ENCODE data around the gene SLIT1.
A peak's percentile ranks its signal among the peaks of the same experiment; 100 is the strongest.

SLIT1 gene

DNA sequence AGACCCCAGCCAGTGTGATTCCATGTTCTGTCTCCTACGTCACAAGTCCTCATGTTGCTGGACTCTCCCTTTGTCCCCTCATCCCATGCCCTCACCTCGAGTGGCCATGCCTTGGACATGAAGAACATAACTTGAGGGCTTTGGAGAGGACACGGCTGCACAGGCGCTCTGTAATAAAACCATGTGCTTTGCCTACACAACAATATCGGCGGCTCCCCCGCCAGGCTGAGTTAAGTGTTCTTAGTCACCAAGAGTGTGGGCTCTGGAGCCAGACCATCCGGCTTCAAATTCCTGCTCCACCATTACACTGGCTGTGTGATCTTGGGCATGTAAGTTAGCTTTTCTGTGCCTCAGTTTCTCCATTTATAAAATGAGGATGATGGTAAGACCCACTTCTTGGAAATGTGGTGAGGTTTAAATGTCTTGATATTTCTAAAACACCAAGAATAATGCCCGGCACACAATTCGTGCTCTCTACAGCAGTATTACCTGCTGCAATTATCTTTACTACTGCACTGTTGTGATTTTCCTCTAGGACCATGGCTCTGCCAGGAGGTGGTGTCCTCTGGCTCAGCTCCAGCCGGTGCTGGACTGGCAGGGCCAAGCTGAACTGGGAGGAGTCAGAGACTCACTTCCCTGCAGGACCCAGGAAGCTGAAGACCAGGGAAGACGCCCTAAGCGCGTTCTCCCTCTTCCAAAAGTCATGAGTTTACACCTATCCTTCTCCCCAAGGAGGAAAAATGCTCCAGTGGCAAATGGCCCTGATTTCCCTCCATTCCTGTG lies 15.7 kb downstream of the SLIT1 start:
- DNase-seq: peak; percentile 48

DNA sequence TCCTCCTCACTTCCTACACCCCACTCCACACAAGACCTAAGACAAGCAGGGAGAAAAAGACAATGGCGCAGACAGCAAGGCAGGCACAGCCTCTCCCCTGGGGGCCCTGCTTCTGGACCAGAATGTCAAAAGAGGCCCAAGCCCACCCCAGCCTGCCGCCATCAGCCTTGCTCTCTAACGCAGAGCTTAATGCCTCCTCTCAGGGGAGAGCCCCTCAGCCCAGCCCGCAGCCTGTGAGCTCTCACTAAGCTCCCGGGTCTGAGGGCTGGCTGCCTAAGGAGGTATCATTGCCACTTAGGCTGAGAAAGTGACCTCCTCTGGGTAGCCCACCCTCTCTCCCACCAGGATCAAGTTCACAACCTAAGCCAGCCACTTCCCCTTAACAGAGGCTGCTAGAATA lies 16.7 kb downstream of the SLIT1 start:
- DNase-seq: no peak

DNA sequence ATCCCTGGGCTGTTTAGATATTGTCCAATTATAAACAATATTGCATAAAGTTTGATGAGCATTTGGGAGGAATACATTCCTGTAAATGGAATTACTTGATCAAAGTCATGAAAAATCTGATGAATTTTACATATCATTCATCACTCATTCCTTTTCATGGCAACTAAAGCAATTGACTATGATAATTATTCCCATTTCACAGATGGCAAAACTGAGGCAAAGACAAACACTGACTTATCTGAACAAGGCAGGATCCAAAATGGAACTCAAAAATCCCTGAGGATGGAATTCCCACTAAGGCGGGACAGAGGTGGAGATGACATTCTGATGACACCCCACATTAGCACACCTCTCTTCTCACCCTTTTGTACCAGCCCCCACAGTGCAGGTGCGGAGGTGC lies 17.1 kb downstream of the SLIT1 start:
- no peak for DNase-seq

DNA sequence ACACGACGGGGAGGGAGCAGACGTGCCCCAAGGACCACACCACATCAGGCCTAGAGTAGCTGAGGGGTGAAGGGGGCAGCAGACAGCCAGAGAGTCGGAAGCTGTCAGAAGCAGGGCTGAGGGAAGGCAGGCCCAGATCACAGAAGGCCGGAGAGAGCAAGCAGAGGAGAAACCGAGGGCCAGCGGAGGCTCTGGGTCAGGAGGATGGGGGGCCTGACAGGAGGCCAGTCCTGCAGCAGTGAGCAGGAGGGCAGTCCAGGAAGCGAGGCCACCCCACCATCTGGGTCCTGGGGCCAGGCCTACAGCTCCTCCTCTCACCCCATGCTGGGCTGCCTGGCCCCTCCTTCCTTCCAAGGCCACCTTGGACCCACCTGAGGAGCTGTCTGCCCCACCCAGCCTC lies 20.3 kb downstream of the SLIT1 start:
- DNase-seq: no peak

DNA sequence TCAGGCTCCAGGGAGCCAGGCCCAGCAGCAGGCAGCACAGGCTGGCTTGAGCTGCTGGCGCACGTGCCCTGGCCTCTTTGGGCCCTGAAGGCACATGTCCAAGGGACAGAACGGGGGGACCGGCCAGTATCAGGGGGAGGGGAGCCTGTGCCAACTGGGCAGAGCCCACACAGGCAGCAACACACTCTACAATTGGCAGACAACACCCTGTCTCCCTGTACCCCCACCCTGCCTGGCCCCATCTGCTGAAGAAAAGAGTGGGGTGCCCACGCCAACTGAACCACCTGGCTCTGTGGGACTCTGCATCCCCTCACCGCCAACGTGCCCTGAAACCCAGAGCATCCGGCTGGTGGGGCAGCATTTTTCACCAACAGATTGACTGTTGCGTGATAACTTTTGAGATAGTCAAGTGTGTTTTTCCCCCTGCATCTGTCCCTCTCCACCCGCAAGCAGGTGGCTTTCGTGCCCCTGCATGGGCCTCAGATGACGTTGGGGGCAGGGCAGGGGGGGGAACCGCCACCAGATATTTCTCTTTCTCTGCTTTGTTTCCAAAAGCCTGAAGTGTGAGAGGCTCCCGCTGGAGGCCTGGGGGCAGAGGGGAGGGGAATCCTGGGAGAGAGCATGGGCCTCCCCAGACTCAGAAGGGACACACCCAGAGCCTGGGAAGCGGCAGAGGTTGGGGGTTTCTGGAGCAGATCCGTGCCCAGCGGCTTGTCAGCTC lies 21.8 kb downstream of the SLIT1 start:
- no peak for DNase-seq

DNA sequence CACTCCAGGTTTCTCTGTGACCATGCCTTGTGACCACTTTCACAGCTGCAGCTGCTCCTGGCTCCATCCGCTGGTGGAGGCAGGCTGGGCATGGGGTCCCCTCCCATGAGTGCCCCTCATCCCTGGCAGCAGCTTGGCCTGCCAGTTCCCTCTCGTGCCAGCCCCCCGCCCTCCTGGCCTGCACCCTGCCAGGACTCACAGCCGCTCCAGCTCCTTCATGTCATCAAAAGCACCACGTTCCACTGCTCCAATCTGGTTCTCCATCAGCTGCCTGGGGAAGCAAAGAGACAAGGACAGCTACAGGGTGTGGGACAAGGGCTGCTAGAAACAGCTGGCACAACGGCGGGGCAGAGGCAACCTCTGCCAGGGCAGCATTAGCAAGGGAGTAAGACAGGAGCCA lies 22.6 kb downstream of the SLIT1 start:
- no peak for DNase-seq

DNA sequence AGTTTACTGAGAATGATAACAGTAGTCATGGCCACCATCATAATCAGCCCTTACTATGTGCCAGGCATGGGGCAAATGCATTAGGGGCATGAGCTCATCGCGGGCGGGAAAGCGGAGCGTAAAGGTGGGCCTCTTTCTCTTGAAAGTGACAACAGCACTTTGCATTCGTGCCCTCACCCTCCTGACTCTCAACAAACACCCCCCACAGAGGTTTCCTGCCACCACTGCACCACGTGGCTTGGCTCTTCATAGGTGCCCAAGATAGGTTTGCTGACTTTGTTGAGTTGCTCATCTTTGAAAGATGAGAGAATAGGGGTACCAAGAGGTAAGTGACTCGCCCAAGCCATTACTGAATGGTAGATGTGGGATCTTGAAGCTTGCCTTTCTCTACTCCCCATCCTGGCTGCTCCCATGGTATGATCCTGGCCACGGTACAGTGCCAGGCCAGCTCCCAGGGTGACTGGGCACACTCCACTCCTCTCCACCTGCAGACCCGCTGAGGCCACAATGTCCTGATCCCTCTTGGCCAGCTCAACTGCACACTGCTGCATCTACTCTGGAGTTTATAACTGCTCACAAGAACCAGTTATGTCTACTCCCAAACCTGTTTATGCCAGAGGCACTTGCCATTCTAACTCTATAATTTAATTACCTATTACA lies 26.0 kb downstream of the SLIT1 start:
- DNase-seq: no peak

DNA sequence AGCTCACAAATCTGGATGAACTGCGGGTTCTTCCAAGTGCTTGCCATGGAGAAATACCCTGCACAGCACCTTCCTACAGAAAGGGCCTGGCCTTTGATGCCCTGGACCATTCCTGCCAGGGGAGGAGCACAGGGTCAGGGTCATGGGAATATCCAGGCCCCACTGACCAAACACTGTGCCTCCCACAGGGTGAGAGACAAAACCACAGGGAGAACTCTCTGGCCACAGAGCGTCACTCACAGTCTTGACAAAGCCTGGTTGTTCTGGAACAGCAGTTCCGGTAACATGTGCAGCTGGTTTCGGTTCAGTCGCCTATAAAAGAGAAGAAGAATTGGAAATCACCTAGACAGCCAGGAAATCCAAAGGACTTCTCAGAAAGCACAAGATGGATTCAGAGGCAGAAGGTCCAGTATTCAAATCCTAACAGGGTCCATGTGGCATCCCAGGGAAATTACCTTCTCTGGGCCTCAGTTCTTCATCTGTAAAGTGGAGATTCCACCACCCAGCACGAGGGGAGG lies 28.1 kb downstream of the SLIT1 start:
- no peak for DNase-seq

DNA sequence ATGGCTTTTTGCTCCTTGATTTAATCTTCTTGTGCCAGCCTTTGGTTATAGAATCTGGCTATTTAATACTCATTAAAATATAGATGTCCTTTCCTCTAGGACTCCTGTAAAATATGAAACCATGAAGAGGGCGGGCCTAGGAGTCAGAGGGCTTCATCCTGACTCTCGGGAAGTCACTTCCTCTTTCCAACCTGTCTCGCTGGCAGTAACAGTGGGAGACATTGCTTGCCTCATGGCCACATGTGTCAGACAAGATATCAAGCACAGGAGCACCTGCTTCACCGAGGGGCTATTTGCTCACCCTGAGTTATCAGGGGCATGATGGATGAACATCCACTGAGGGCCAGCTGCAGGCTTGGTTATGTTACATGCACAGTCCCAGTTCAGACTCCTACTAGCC lies 31.0 kb downstream of the SLIT1 start:
- no peak for DNase-seq

DNA sequence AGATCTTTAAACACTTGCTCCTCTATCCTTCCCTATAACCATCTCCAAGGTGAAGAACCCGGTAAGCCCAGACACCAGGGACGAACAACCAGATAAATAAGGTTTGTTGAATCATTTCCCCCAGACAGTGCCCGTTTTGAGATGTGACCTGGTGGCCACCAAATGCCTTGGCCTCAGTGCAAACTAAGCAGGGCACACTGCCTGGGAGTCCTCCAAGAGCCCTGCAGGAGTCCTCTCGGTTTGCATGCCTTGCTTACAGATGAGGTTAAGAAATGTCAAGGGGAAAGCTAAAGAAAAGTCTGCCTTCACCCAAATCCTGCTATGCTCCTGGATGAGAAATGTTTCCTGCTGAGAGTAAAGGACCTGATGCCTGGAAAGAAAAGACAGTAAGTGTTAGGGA lies 31.6 kb downstream of the SLIT1 start:
- peak; percentile 42 for DNase-seq

DNA sequence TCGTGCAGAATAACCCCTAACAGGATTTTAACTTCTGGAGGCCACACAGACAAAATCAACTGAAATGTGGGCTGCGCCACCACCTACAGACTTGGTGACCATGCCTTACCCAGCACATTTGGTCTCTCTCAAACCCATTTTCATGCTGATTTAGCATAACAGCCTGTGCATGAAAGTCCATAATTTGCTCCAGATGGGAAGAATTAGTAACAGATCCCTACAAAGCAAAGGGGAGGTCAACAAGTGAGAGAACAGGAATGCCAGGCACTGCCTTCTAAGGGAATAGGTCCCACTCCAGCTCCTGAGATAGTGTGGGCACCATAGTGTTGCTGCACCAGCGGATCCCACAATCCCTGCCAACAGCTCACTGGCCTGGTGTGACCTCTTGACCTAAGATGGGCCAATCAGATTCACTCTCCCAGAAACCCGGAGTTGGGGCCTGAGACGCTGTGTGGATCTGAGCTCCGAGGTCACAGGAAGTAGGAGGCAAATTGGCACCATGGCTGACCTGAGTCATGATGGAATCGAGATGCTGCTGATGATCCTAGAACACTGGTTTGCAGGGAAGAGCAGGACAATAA lies 32.4 kb downstream of the SLIT1 start:
- DNase-seq: no peak

DNA sequence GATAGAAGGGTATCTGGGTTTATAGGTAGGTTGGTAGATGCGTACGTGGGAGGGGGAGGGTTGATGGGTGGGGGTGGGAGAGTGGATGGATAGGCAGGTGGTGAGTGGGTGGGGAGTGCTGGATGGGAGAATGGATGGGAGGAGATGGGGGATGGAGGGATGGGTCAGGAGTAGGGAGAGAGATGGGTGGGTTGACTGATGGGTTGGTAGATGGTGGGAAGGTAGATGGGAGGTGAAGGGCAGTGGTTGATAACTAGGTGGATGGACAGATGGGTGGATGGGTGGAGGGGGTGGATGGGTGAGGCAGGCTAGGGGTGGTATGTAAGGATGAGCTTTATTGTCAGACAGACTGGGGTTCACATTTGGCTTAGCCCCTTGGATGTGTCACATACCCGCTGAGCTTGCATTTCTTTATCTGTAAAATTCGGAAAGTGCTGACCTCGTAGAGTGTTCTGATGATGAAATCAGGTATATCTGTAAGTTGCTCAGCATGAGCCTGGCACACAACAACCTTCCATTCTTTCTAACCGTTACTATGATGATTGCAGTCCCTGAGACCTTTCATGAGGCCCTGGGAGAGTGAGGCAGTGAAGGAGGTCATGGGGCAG lies 34.3 kb downstream of the SLIT1 start:
- DNase-seq: no peak

DNA sequence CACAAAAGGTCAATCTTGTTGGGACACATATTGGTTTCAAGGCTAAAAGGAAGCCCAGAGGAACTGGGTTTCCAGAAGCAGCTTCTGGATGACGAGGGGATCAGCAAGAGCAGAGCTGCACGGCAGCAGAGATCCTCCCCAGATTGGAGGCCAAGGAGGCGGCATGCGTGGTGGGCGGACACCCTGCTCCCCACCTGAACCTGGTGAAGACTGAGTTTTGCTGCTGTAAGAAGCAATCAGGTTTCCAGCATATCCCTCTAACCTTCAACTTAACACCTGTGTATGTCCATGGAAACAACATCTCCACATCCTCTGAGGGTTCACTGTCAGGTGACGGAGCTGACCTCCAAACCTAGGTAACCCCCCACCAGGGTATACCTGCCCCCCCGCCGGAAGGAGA lies 35.1 kb downstream of the SLIT1 start:
- no peak for DNase-seq

DNA sequence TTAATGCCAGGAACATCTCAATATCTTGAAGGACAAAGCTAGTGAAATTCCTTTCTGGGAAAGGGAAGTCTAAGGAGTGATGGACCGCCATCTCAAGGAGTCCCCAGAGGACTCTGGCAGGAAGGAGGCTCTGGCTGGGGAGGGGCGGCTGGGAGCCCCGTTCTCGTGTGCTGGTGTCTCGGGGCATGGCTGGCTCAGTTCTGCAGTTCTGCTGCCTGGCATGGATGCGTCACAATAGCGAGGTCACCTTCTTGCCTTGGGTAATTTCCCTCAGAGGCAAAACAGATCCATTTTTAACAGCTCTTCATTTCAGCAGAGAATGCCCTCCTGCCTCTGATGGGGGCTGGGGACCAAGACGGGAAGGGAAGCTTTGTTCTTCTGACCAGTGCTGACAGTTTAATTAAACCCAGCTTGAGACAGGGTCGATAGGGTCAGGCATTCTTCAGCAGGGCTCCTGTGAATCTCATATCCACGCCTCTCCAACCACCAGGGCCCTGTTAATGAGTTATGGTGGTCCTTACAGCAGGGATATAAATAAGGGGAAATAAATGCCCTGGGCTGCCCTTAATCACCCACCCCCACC lies 35.7 kb downstream of the SLIT1 start:
- DNase-seq: no peak

DNA sequence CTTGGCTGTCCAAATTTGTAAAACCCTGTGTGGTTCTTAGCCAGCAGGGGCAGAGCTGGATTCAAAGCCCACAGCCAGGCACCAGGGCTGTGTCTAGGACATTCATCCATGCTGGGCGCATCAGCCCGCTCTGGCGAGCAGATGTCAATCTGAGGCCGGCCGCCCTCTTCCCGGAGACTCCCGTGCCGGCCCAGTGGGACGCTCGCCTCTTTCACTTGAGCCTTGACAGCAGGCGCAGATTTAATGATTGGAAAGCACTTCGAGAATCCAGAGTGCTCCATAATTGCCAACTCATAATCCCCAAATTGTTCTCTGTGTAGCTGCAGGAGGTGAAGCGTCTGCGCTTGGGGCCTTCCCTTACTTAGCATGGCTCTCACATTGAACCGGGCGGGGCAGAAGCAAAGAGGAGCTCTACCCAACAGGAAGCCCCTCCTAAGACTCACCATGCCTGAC lies 36.7 kb downstream of the SLIT1 start:
- no peak for DNase-seq

DNA sequence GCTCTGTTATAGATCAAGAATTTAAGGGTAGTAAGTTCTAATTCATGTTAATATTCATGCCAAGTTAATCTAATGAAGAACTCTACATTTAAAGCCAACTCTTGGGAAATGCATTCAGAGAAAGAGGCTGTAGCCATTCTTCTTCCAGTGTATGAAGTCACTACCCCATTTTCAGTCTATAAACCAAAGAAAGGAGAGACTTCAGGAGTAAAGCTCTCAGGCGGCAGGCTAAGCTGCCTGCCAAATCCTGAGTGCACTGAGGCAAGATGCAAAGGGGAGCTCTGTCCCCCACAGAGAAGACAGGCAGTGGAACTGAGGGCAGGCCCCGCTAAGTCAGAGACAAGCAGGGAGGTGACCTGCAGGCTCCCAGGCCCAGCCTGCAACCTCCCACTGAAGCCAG lies 41.5 kb downstream of the SLIT1 start:
- no peak for DNase-seq

DNA sequence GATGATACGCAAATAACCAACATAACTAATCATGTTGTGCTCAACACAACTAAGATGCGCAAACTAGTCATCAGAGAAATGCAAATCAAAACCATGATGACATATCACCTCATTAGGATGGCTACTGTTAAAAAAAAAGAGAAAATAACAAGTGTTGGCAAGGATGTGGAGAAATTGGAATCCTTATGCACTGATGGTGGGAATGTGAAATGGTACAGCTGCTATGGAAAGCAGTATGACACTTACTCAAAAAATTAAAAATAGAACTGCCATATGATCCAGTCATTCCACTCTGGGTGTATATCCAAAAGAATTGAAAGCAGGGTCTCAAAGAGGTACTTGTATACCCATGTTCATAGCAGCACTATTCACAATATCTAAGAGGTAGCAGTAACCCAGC lies 42.9 kb downstream of the SLIT1 start:
- DNase-seq: no peak

DNA sequence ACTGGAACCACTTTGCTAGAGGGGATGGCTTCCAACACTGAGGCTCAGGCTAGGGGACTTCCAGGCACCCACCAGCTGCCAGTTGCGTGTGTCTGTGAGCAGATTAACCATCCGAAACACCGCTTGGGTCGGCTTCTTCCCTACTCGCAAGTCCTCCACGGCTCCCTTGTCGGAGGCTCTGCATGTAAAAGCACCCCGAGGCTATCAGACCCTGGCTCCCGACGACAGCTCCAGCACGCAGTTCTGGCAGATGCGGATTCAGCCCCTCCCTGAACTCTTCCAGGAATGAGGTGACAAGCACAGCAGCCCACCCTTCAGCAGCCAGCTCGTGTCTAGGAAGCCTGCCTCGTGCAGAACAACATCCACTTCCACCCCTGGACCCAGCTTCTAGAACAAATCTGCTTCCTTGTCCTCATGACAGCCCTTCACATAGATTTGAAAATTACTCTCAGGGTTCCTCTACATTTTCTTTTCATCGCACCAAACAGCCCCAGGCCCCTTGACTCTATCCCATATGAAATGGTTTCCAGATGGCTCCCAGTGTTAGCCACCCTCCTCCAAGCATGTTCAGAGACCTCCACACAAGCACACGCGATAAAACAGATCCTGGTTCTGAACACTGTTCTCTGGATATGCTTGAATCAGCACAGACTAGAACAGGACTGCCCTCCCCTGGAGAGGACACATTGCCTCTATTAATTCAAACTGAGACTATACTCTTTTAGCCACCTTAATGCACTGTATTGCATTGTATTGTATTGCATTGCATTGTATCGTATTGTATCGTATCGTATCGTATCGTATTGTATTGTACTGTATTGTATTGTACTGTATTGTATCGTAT lies 44.6 kb downstream of the SLIT1 start:
- no peak for DNase-seq

DNA sequence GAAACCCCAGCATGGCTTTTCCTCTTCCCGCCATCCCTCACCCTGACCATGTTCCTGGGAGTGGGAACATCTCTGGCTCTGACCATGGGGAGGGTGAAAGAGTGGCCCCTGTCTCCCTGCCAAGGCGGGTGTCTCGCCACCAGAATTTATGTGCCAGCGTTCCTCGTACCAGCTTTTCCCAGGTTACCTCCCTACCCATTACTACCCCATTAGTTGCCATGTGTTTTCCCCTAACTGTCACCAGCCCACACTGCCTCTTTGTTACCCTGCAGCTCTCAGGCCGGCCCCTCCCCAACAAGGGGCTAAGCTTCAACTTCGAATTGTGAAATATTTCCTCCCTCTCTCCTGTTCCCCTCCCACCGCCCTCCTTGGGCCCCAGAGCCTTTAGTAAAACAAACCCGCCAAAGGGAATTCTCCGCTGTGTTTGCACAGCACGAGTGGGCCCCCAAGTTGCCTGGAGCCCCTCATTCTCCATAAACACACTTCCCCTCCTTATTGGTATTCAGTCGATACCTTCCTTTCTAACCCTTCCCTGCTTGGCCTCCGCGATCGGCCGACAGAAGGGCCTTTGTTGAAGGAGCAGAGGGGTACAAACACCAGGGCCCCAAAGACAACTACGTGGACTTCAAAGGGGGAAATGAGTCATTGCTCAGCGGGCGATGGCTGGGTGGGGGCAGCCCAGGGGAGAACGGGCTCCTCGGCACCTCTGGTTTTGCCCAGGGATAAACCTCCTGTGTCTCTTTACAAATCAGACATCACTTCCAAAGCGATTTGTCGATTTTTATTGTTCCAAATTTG lies 45.5 kb downstream of the SLIT1 start:
- no peak for DNase-seq

DNA sequence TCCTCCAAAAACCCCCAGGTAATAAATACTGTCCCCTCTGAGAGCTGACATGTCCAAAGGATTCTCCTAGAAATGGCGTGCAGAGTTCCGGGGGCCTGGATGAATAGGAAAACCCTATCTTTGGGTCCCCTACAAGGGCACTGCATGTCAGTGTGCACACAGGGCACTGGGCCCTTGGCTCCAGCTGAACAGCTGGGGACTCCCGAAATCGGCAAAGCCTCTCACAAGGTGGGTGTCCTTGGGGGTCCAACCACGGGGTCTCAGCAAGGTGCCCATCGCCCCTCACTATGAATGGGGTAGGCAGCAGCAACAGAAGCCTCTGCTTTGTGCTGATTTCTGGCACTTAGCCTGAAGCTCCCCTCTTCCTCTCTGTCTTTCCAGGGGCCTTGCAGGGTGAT lies 46.1 kb downstream of the SLIT1 start:
- no peak for DNase-seq

DNA sequence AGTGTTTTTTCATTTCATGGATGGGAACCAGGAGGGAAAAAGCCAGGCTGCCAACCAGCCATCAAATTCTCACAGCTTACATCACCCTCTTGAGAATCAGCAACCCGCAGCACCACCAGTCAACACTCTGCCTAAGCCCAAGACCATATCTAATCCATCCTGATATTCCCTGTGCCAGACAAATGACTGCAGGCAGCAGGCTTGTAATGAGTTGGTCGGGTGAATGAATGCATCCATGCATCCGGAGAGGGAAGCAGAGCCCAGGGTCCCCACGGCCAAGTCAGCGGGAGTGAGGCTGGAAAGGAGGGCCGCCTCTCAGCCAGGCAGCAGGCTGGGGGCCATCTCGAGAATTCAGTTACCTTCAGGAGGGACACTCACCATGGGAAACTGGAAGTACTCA lies 46.9 kb downstream of the SLIT1 start:
- peak; percentile 36 for DNase-seq

All from DMS79 treated with DMSO at 0.1 percent for 48 hours (cell line).